ENCODE results near the gene PHACTR3.

DNA sequence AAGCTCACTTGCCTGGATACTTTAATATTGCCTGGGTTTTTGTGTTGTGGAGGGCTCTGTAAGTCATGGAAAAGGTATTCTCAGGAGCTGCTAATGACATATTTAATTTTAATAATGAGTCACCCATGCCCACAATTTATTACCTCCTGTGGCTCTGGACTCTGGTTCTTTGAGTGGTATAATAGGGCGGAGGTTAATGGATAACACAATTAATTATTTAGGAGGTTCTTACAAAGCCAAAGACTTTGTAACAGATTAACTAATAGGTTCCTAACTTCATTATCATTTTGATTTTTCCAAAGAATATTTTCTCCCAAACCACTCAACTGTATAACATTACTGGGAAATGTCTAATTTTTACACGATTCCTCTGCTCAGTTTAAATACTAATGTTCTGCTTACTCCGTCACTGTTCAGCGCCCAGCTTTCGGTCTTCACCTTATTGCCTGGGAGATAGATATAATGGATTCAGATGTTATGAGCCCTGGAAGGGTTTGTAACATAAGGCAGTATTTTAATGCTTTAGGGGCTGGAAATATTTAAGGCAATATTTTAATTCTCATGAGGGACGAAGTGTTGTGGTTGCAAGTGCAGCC lies 29.4 kb downstream of the PHACTR3 start:
- TF ChIP-seq CTCF (conservative IDR thresholded peaks at IDR 0.05): no peak
- TF ChIP-seq ZFX (IDR thresholded peaks at IDR 0.05): no peak

Data from C4-2B (cell line).